NK-92 treated with Interleukin-12 subunit alpha and Interleukin-12 subunit beta, amount 100 ng/mL, for 24 hours (cell line): ENCODE measurements around the gene CRNN.

Experiments used
- DNase-seq: peaks from one replicate; lab custom pipeline; 2025; lab: John Stamatoyannopoulos, UW

CRNN gene

GRCh38 chr1:152419917-152420316 is 5.9 kb upstream of the CRNN start:
- DNase-seq: no peak

- DNase-seq: no peak
Observed at GRCh38 chr1:152415454-152416227, 1.6 kb upstream of the CRNN start.

- DNase-seq: no peak
Observed at GRCh38 chr1:152412756-152413155, 1.3 kb downstream of the CRNN start.

GRCh38 chr1:152411134-152411533 is 2.9 kb downstream of the CRNN start:
- DNase-seq: no peak

GRCh38 chr1:152410599-152410998 is 3.5 kb downstream of the CRNN start:
- DNase-seq: no peak

GRCh38 chr1:152410028-152410427 is 4.0 kb downstream of the CRNN start:
- DNase-seq: no peak

GRCh38 chr1:152408664-152409063 is 5.4 kb downstream of the CRNN start:
- no peak for DNase-seq

GRCh38 chr1:152398812-152399698 is 15.0 kb downstream of the CRNN start:
- DNase-seq: no peak

GRCh38 chr1:152397474-152397873 is 16.6 kb downstream of the CRNN start:
- no peak for DNase-seq

- no peak for DNase-seq
Observed at GRCh38 chr1:152394151-152394550, 19.9 kb downstream of the CRNN start.

- no peak for DNase-seq
Observed at GRCh38 chr1:152392909-152393308, 21.2 kb downstream of the CRNN start.

GRCh38 chr1:152388889-152389288 is 25.2 kb downstream of the CRNN start:
- DNase-seq: no peak

GRCh38 chr1:152386940-152387339 is 27.1 kb downstream of the CRNN start:
- DNase-seq: no peak

- DNase-seq: no peak
Observed at GRCh38 chr1:152380932-152381331, 33.1 kb downstream of the CRNN start.

- DNase-seq: no peak
Observed at GRCh38 chr1:152374451-152374850, 39.6 kb downstream of the CRNN start.

- DNase-seq: no peak
Observed at GRCh38 chr1:152372672-152373071, 41.4 kb downstream of the CRNN start.

GRCh38 chr1:152367436-152367835 is 46.6 kb downstream of the CRNN start:
- DNase-seq: no peak

- no peak for DNase-seq
Observed at GRCh38 chr1:152359906-152360305, 54.2 kb downstream of the CRNN start, which contains the start of gene FLG2. Gene FLG2 (minus strand): TSS chr1:152360006. CDS start chr1:152358884, 1,122 bp downstream.
